ENCODE results near the gene PCDHA1. TPM values are rescaled to one million over a fixed set of nuclear protein-coding genes. Genes with fewer than 3 reads are reported as not detected.

Gene PCDHA1
- total and polyA plus RNA-seq, 2 of the 13 experiments (the other 11 are each of a cell fraction or from before 2014, with no cell fraction given): not detected

GRCh38 chr5:141040771-141041426 lies 255.0 kb downstream of the PCDHA1 start:
- WGBS (ENCODE audit: low lambda C conversion rate): 42% methylated on average over 25 of the region's 25 CpGs
- in situ Hi-C loops (cut with HindIII; ENCODE audit: extremely low pct_ligation_motif_present, low pct_unique_long_range_greater_than_20kb) (loop anchor here (5.0 kb wide), 1 partner anchor 174 kb away; the partner anchor contains the start of gene PCDHA11), intact Hi-C loops (cut with micrococcal nuclease; ENCODE audit: unreplicated experiment) (loop anchor here (1.0 kb wide), 3 partner anchors 159 to 200 kb away; partner anchors contain the start of genes PCDHA11, PCDHA13 and PCDHA8)
- BruUV-seq (replicated peaks): no TSS peak
- ChIA-PET POLR2A (no interaction called here), CTCF (ENCODE audit: low intra/inter-chr PET ratio, low total read pairs) (interaction anchor here (0.7 to 4.3 kb wide), 6 partner anchors 158 to 200 kb away, joined by 3 to 37 read pairs (median 5); partner anchors contain the start of genes PCDHA10, PCDHA11, PCDHA13 and PCDHA8)
- H3K27me3 ChIP-seq (ENCODE audit: control insufficient read depth in 1 of 2, insufficient read depth in 2 of 2, low read length in 2 of 2): no peaks in the 10 kb centered on the region
- H3K27ac ChIP-seq (ENCODE audit: extremely low read length, insufficient read depth, low read length): no peak overlapping the region
- H3K4me2 ChIP-seq (ENCODE audit: low read depth, low read length): no peak overlapping the region
- H3K36me3 ChIP-seq (replicated peaks in 1 of 2; ENCODE audit: control insufficient read depth in 1 of 2, insufficient read depth in 2 of 2, low read length in 2 of 2): no peaks in the 10 kb centered on the region
- peak; percentile 69 for DNase-seq (ENCODE audit: low spot score)
- H3K9ac ChIP-seq (ENCODE audit: insufficient read depth, low read depth, low read length): no peak overlapping the region
- H3K4me3 ChIP-seq (replicated peaks in 1 of 3; ENCODE audit: insufficient read depth in 1 of 3, low read depth in 2 of 3, low read length in 3 of 3): no peak overlapping the region
- ATAC-seq: peak; percentile 64
- 0 out of 2 replicates have a peak, but pooled peaks cover 7% of the 10 kb centered on the region for H3K9me3 ChIP-seq (ENCODE audit: low read length)
- no peaks in the 10 kb centered on the region for H3K79me2 ChIP-seq (ENCODE audit: insufficient read depth, low read length)
- H4K20me1 ChIP-seq (ENCODE audit: insufficient read depth, low read length): no peaks in the 10 kb centered on the region
- peak; percentile 68 for FAIRE-seq
- H2AFZ ChIP-seq (ENCODE audit: low read length): no peak overlapping the region
- H3K4me1 ChIP-seq (ENCODE audit: insufficient read depth, low read length): no peaks in the 10 kb centered on the region
- TF ChIP-seq ZBTB2 (CRISPR knock-in tag; IDR thresholded peaks at IDR 0.05; ENCODE audit: low read depth) (no peak), GATAD1 (CRISPR knock-in tag; IDR thresholded peaks at IDR 0.05) (no peak), YEATS4 (CRISPR knock-in tag; IDR thresholded peaks at IDR 0.05; ENCODE audit: borderline replicate concordance) (peak; percentile 37; the same call in 1 of the 2 replicates), SP1 (IDR thresholded peaks at IDR 0.05) (no peak), SP1 (CRISPR knock-in tag; IDR thresholded peaks at IDR 0.05) (peak; percentile 94), ZFP62 (CRISPR knock-in tag; IDR thresholded peaks at IDR 0.05) (no peak), ZBTB8A (CRISPR knock-in tag; IDR thresholded peaks at IDR 0.05; ENCODE audit: borderline replicate concordance, low read depth) (no peak), ZNF547 (CRISPR knock-in tag; IDR thresholded peaks at IDR 0.05) (no peak), ZNF501 (CRISPR knock-in tag; IDR thresholded peaks at IDR 0.05) (peak; percentile 43; the same call in 1 of the 2 replicates), SMARCE1 (IDR thresholded peaks at IDR 0.05; ENCODE audit: borderline replicate concordance) (no peak), SP5 (CRISPR knock-in tag; IDR thresholded peaks at IDR 0.05; ENCODE audit: borderline replicate concordance, low read depth) (0 out of 2 replicates have a peak, but pooled peaks have one; percentile 12), RARA (CRISPR knock-in tag; IDR thresholded peaks at IDR 0.05) (peak; percentile 24; the same call in 1 of the 2 replicates), ZBTB38 (CRISPR knock-in tag; IDR thresholded peaks at IDR 0.05) (peak; percentile 65; the same call in 1 of the 2 replicates), IRF2 (CRISPR knock-in tag; IDR thresholded peaks at IDR 0.05) (0 out of 2 replicates have a peak, but pooled peaks have one; percentile 19), KLF11 (CRISPR knock-in tag; IDR thresholded peaks at IDR 0.05) (0 out of 2 replicates have a peak, but pooled peaks have one; percentile 26), ZNF674 (CRISPR knock-in tag; IDR thresholded peaks at IDR 0.05; ENCODE audit: low read depth) (no peak)
- TF ChIP-seq, protein P1, sequence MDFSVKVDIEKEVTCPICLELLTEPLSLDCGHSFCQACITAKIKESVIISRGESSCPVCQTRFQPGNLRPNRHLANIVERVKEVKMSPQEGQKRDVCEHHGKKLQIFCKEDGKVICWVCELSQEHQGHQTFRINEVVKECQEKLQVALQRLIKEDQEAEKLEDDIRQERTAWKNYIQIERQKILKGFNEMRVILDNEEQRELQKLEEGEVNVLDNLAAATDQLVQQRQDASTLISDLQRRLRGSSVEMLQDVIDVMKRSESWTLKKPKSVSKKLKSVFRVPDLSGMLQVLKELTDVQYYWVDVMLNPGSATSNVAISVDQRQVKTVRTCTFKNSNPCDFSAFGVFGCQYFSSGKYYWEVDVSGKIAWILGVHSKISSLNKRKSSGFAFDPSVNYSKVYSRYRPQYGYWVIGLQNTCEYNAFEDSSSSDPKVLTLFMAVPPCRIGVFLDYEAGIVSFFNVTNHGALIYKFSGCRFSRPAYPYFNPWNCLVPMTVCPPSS (IDR thresholded peaks at IDR 0.05): no peak
- TF ChIP-seq, protein P2, sequence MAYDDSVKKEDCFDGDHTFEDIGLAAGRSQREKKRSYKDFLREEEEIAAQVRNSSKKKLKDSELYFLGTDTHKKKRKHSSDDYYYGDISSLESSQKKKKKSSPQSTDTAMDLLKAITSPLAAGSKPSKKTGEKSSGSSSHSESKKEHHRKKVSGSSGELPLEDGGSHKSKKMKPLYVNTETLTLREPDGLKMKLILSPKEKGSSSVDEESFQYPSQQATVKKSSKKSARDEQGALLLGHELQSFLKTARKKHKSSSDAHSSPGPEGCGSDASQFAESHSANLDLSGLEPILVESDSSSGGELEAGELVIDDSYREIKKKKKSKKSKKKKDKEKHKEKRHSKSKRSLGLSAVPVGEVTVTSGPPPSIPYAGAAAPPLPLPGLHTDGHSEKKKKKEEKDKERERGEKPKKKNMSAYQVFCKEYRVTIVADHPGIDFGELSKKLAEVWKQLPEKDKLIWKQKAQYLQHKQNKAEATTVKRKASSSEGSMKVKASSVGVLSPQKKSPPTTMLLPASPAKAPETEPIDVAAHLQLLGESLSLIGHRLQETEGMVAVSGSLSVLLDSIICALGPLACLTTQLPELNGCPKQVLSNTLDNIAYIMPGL (CRISPR knock-in tag; IDR thresholded peaks at IDR 0.05; ENCODE audit: borderline replicate concordance in 1 of 2, low read depth in 1 of 2): 0 out of 4 replicates have a peak, but pooled peaks of 1 of the 2 experiments have one; percentile 40
